ENCODE data around the gene RASIP1. TPM values are rescaled to one million over a fixed set of nuclear protein-coding genes. Genes with fewer than 3 reads are reported as not detected.
A peak's percentile ranks its signal among the peaks of the same experiment; 100 is the strongest.

RASIP1 gene
- total RNA-seq, 1 donor from 2014 or later = 192 TPM

DNA sequence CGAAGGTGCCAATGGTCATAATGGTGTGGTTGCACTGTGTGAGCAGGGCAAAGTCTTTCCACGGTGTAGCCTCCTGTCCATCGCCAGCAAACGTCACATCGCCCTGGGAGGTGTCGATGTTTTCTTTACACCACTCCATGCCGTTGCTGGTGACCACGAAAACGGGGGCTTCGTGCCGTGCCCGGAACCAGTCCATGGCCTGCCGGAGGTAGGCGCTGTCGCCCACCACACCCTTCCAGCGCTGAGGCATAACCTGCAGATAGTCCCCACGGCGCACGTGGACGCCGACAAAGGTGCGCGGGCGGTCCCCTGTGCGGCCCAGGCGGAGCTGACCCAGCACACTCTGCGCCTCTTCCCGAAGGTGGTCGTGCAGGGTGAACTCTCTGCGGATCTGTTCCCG, 9.9 kb upstream of the RASIP1 start:
- Mint-ChIP-seq H3K4me1 (ENCODE audit: unreplicated experiment) (peaks cover 21% of the 10 kb centered on the region), H3K9me3 (ENCODE audit: unreplicated experiment) (no peaks in the 10 kb centered on the region), H3K4me3 (ENCODE audit: unreplicated experiment) (no peak overlapping the region), H3K27ac (ENCODE audit: unreplicated experiment) (no peak overlapping the region), H3K27me3 (ENCODE audit: unreplicated experiment) (peaks cover 9% of the 10 kb centered on the region), H3K36me3 (ENCODE audit: low read depth, unreplicated experiment) (peaks cover 4% of the 10 kb centered on the region)
- no peak for DNase-seq (ENCODE audit: low spot score)
- TF ChIP-seq, protein P1, sequence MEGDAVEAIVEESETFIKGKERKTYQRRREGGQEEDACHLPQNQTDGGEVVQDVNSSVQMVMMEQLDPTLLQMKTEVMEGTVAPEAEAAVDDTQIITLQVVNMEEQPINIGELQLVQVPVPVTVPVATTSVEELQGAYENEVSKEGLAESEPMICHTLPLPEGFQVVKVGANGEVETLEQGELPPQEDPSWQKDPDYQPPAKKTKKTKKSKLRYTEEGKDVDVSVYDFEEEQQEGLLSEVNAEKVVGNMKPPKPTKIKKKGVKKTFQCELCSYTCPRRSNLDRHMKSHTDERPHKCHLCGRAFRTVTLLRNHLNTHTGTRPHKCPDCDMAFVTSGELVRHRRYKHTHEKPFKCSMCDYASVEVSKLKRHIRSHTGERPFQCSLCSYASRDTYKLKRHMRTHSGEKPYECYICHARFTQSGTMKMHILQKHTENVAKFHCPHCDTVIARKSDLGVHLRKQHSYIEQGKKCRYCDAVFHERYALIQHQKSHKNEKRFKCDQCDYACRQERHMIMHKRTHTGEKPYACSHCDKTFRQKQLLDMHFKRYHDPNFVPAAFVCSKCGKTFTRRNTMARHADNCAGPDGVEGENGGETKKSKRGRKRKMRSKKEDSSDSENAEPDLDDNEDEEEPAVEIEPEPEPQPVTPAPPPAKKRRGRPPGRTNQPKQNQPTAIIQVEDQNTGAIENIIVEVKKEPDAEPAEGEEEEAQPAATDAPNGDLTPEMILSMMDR (IDR thresholded peaks at IDR 0.05; ENCODE audit: unreplicated experiment) = no peak

DNA sequence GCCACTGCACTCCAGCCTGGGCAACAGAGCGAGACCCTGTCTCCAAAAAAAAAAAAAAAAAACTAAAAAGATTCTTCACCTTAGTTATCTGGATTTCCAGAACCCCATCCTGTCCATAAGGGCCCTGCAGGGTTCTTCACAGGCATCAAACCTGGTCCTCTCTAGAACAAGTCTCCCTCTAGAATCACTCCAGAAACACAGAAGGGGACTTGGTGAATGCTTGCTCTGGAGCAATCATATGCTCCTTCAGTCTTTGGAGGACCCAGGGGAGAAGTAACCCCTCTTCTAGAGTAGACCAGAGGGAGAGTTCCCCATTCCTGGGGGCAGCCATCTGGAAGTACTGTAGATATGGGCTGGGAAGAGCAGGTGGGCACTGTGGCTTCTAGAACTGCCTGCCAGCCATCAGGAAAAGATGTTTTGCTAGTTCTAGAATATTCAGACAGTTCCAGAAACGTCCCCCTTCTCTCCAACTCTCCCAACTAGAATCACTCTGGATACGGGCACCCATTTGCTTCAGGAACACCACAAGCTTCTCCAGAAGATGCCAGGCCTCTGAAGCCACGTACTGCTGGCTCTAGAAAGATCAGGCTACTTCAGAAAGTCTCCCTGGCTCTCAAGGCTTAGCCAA, 9.3 kb upstream of the RASIP1 start:
- Mint-ChIP-seq H3K4me1 (ENCODE audit: unreplicated experiment) (peaks cover 21% of the 10 kb centered on the region), H3K4me3 (ENCODE audit: unreplicated experiment) (no peak overlapping the region), H3K36me3 (ENCODE audit: low read depth, unreplicated experiment) (peaks cover 4% of the 10 kb centered on the region), H3K27ac (ENCODE audit: unreplicated experiment) (no peak overlapping the region), H3K9me3 (ENCODE audit: unreplicated experiment) (no peaks in the 10 kb centered on the region), H3K27me3 (ENCODE audit: unreplicated experiment) (peaks cover 9% of the 10 kb centered on the region)
- DNase-seq (ENCODE audit: low spot score) = no peak
- TF ChIP-seq, protein P1 (IDR thresholded peaks at IDR 0.05; ENCODE audit: unreplicated experiment) = no peak

DNA sequence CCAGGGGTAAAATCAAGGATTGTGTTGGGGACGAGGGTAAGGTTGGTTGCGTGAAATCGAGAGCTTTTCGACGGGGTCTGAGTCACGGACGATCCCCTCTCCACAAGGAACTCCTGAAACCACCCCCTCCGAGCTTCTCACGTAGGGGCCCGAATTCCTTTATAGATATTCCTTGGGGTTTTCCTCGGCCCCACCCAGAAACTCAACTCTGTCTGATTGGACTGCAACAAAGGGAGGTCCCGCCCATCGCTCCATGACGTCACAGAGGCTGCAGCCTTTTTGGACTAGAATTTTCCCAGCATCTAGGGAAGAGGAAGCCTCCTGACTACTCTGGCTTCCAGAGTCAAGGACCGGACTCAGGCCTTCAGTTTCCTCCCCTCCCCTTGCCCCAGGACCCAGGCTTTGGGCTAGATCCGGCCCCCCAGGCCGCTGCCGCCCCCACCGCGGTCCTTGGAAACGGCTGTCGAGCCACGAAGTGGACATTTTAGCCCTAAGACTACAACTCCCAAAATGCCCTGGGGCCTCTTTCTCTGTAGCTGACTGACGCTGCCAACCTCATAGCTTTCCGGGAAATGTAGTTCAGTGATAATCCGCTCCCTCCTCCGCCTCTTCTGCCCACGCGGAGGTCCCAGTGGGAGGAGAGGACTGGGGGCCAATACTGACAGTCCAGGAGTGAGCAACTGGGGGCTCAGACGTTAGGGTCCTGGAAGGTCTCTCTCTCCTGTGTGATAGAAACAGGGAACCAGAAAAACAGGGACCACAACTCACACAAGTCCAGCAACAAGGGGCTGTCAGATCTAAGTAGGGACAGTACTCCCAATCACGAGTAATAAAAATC, 6.5 kb upstream of the RASIP1 start, which contains the start of gene IZUMO1:
Gene IZUMO1 (minus strand): TSS at position 172 of the 838 bp plus-strand sequence. CDS start 1,050 bp downstream, outside the sequence.
- TF ChIP-seq, protein P1 (IDR thresholded peaks at IDR 0.05; ENCODE audit: unreplicated experiment) = no peak
- peak within 1 kb of the TSS; percentile 72 for H3K4me3 Mint-ChIP-seq (ENCODE audit: unreplicated experiment)
- peak; percentile 80 for DNase-seq (ENCODE audit: low spot score)
- H3K36me3 Mint-ChIP-seq (ENCODE audit: low read depth, unreplicated experiment) = peaks cover 4% of the 10 kb centered on the region
- peaks cover 14% of the 10 kb centered on the region for H3K27me3 Mint-ChIP-seq (ENCODE audit: unreplicated experiment)
- H3K27ac Mint-ChIP-seq (ENCODE audit: unreplicated experiment) = peak within 1 kb of the TSS; percentile 83
- no peaks in the 10 kb centered on the region for H3K9me3 Mint-ChIP-seq (ENCODE audit: unreplicated experiment)
- peaks cover 18% of the 10 kb centered on the region for H3K4me1 Mint-ChIP-seq (ENCODE audit: unreplicated experiment)

DNA sequence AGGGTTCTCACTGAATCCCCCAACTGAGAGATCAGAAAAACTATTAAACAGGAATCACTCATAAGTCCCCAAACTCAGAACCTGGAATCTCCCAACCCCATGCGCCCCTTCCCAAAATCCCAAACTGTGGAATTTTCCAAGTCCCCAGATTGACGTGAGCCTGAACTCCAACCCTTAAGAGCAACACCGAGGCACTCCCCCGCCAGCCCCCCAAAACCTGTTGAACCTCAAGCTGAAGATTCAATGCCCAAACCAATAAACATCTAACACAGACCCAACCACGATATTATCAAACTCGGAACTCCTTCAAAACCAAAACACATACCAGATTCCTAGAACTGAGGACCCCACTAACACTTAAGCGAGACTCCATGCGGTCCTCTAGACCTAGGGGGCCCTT, 5.7 kb upstream of the RASIP1 start:
- H3K27ac Mint-ChIP-seq (ENCODE audit: unreplicated experiment) = peak overlapping the region; percentile 59
- H3K4me1 Mint-ChIP-seq (ENCODE audit: unreplicated experiment) = peaks cover 21% of the 10 kb centered on the region
- peak overlapping the region; percentile 72 for H3K4me3 Mint-ChIP-seq (ENCODE audit: unreplicated experiment)
- DNase-seq (ENCODE audit: low spot score) = no peak
- TF ChIP-seq, protein P1 (IDR thresholded peaks at IDR 0.05; ENCODE audit: unreplicated experiment) = no peak
- H3K36me3 Mint-ChIP-seq (ENCODE audit: low read depth, unreplicated experiment) = peaks cover 1% of the 10 kb centered on the region
- H3K27me3 Mint-ChIP-seq (ENCODE audit: unreplicated experiment) = peaks cover 12% of the 10 kb centered on the region
- H3K9me3 Mint-ChIP-seq (ENCODE audit: unreplicated experiment) = no peaks in the 10 kb centered on the region

All from endothelial cell (in vitro differentiated cells).